ENCODE measurements around the gene FREM3.

DNA sequence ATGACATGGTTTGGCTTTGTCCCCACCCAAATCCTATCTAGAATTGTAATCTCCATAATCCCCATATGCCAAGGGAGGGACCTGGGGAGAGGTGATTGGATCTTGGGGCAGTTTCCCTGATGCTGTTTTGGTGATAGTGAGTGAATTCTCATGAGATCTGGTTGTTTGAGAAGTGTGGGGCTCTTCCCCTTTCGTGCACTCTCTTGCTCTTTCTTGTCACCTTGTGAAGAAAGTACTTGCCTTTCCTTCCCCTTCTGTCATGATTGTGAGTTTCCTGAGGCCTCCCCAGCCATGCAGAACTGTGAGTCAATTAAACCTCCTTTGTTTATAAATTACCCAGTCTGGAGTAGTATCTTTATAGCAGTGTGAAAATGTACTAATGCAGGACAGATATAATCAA, 36.4 kb upstream of the FREM3 start:
- TF ChIP-seq, protein P1, sequence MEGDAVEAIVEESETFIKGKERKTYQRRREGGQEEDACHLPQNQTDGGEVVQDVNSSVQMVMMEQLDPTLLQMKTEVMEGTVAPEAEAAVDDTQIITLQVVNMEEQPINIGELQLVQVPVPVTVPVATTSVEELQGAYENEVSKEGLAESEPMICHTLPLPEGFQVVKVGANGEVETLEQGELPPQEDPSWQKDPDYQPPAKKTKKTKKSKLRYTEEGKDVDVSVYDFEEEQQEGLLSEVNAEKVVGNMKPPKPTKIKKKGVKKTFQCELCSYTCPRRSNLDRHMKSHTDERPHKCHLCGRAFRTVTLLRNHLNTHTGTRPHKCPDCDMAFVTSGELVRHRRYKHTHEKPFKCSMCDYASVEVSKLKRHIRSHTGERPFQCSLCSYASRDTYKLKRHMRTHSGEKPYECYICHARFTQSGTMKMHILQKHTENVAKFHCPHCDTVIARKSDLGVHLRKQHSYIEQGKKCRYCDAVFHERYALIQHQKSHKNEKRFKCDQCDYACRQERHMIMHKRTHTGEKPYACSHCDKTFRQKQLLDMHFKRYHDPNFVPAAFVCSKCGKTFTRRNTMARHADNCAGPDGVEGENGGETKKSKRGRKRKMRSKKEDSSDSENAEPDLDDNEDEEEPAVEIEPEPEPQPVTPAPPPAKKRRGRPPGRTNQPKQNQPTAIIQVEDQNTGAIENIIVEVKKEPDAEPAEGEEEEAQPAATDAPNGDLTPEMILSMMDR (IDR thresholded peaks at IDR 0.05): no peak
- TF ChIP-seq POLR2A (IDR thresholded peaks at IDR 0.05): no peak

All from testis (tissue), 2 donors.